GM19193 (cell line): ENCODE results near the gene CD83.

ENCODE experiments used
- POLR2A ChIP-seq: IDR thresholded peaks from 4 replicates; pipeline ENCODE4 v1.6.1; 2011; ENCODE audit not compliant: insufficient read depth, insufficient read length; ENCODE audit errors: extremely low read depth

CD83 gene

DNA sequence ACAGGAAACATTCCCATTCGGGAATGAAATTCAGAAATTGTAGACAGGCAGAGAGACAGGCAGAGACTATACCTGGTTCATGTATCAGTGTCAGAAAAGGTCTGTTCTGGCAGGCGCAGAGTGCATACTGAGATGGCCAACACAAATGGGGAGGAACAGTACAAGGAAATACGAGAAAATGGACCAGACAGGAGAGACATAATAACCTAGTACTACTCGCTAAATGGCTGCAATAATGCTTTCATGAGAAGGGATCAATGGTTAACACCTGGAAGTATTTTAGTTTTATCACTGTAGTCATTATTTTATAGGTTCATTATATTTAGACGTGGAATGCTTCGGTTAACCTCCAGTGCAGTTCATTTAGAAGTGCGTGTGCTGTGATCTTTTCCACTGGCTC, 58.9 kb downstream of the CD83 start:
- TF ChIP-seq POLR2A: no peak

- TF ChIP-seq POLR2A: no peak
Observed at GRCh38 chr6:14177413-14178082, 60.0 kb downstream of the CD83 start.

DNA sequence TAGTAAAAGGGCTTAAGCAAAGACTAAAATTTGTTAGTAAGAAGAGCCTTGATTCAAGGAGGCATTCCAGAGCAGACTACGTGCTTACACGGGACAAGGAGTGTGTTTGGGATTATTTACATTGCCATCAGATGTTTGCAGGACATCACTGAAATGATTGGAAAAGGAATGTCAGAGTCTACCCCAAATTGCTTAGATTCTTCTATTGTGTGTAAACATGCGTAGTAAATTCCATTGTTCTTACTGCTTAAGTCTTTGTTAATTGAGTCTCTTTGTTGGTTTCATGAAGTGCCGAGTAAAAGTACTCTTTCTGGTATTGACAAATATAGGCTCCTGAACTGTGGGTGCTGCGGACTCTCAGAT, 60.5 kb downstream of the CD83 start:
- no peak for TF ChIP-seq POLR2A

DNA sequence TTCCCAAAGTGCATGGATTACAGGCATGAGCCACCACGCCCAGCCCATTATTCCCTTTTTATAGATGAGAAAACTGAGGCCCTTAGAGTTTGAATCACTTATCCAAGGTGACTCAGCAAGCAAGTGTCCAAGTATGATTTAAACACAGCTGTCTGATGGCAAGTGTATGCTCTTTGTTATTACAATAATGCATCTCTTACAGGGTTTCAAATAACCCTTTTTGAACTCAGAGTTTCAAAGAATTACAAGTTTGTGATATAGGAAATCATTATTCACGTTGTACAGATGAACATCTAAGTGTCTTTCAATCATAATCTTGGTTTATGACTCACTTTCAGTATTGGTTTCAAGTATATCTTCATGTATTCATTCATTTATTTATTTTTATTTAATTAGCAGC, 63.0 kb downstream of the CD83 start:
- TF ChIP-seq POLR2A: no peak

DNA sequence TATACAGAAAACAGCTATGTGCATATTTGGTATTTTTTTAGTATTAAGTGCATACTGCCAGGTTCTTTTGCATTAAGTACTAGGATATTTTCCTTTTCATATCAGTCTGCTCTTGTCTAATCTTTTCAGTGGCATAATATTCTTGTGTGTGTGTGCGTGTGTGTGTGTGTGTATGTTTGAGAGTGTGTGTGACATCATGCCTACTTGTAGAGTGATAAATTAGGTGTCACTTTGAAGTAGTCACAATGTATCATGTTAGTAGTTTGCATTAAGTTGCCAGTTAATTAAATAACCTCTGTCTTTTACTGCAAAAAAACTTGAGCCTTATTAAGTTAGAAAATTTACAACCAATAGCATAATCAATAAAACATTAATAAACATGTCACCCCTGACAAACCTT, 65.3 kb downstream of the CD83 start:
- TF ChIP-seq POLR2A: no peak
